Kidney glomerular epithelial cell (primary cell): ENCODE data around the gene ITGB6.

ENCODE experiments used
- DNase-seq: peaks from one replicate; lab custom pipeline; 2025; lab: John Stamatoyannopoulos, UW

ITGB6 gene

GRCh38 chr2:160051371-160051800, 148.7 kb downstream of the ITGB6 start:
- peak; percentile 7 for DNase-seq

DNA sequence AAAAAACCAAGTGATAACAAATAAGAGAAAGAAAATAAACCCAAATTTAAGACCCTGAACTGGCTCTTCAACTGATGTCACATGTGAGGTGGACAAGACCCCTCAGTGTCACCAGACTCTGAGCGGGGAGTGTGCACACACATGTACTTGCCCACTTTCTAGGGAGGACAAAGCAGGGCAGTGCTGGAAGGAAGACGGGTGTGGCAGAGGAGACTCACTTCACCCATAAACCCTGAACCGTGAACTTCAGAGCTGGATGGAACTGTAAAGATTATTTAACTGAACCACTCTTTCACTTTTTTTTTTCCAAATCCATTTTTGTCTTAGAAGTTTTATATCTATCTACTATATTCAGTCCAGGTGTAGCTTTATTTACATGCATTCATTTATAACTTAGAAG, 149.9 kb downstream of the ITGB6 start:
- no peak for DNase-seq
